H9 (cell line): ENCODE data around the gene CTAGE4. TPM values are rescaled to one million over a fixed set of nuclear protein-coding genes. Genes with fewer than 3 reads are reported as not detected.
"Not testable (repeated sequence)": the region's sequence is repeated elsewhere in the genome, so short reads cannot be mapped to it uniquely, and the experiment has no call there.

Source experiments
- DNase-seq: peaks from one replicate; pipeline ENCODE4 v3.0.0-alpha.2; 2017
- H2AFZ ChIP-seq: one replicate; pipeline ENCODE4 v1.6.1; 2013; ENCODE audit warnings: mild to moderate bottlenecking, low read length, control low read depth, moderate library complexity
- H2AK5ac ChIP-seq: 2 replicates; pipeline ENCODE4 v1.6.1; 2013; ENCODE audit warnings: low read length, control low read depth, mixed read lengths; ENCODE audit not compliant: insufficient read length
- H2BK120ac ChIP-seq: one replicate; pipeline ENCODE4 v1.6.1; 2013; ENCODE audit warnings: low read depth, mild to moderate bottlenecking, low read length, control low read depth, inconsistent platforms; ENCODE audit not compliant: poor library complexity, severe bottlenecking
- H2BK12ac ChIP-seq: 2 replicates; pipeline ENCODE4 v1.6.1; 2013; ENCODE audit warnings: low read length, control low read depth, mixed read lengths, low read depth; ENCODE audit not compliant: insufficient read length
- H2BK15ac ChIP-seq: 2 replicates; pipeline ENCODE4 v1.6.1; 2013; ENCODE audit warnings: low read depth, low read length, control low read depth
- H2BK20ac ChIP-seq: one replicate; pipeline ENCODE4 v1.6.1; 2013; ENCODE audit warnings: low read depth, mild to moderate bottlenecking, low read length, control low read depth, inconsistent platforms; ENCODE audit not compliant: poor library complexity, severe bottlenecking
- H2BK5ac ChIP-seq: 2 replicates; pipeline ENCODE4 v1.6.1; 2013; ENCODE audit warnings: low read length, control low read depth, mixed read lengths; ENCODE audit not compliant: insufficient read length
- H3K14ac ChIP-seq: 2 replicates; pipeline ENCODE4 v1.6.1; 2013; ENCODE audit warnings: low read length, control low read depth; ENCODE audit not compliant: insufficient read depth
- H3K18ac ChIP-seq: 2 replicates; pipeline ENCODE4 v1.6.1; 2013; ENCODE audit warnings: low read depth, mild to moderate bottlenecking, mixed read lengths, low read length, control low read depth; ENCODE audit not compliant: insufficient read length
- H3K23ac ChIP-seq: 2 replicates; pipeline ENCODE4 v1.6.1; 2013; ENCODE audit warnings: low read length, control low read depth, mixed read lengths, low read depth; ENCODE audit not compliant: insufficient read length
- H3K23me2 ChIP-seq: 2 replicates; pipeline ENCODE4 v1.6.1; 2013; ENCODE audit warnings: low read depth, mild to moderate bottlenecking, mixed read lengths, low read length, control low read depth; ENCODE audit not compliant: insufficient read length, poor library complexity, severe bottlenecking
- H3K27ac ChIP-seq: 2 replicates; pipeline ENCODE4 v1.5.1; 2013; ENCODE audit warnings: low read length, control low read depth, mixed read lengths, low read depth; ENCODE audit not compliant: insufficient read length
- H3K27me3 ChIP-seq: 2 replicates; pipeline ENCODE4 v1.6.1; 2013; ENCODE audit warnings: low read length, control low read depth, inconsistent platforms; ENCODE audit not compliant: insufficient read depth
- H3K4ac ChIP-seq: 2 replicates; pipeline ENCODE4 v1.6.1; 2013; ENCODE audit warnings: low read depth, mild to moderate bottlenecking, control low read depth, inconsistent platforms, low read length, moderate library complexity
- H3K4me1 ChIP-seq: 2 replicates; pipeline ENCODE4 v1.6.1; 2013; ENCODE audit warnings: low read length, control low read depth, inconsistent platforms; ENCODE audit not compliant: insufficient read depth
- H3K4me2 ChIP-seq: 2 replicates; pipeline ENCODE4 v1.6.1; 2013; ENCODE audit warnings: low read length, control low read depth, mixed read lengths; ENCODE audit not compliant: insufficient read length, insufficient read depth
- H3K56ac ChIP-seq: 2 replicates; pipeline ENCODE4 v1.6.1; 2013; ENCODE audit warnings: low read depth, mild to moderate bottlenecking, mixed read lengths, low read length, control low read depth; ENCODE audit not compliant: insufficient read length
- H3K79me1 ChIP-seq: 2 replicates; pipeline ENCODE4 v1.6.1; 2013; ENCODE audit warnings: low read depth, mild to moderate bottlenecking, moderate library complexity, low read length, control low read depth, inconsistent platforms; ENCODE audit not compliant: insufficient read depth, poor library complexity, severe bottlenecking
- H3K79me2 ChIP-seq: 2 replicates; pipeline ENCODE4 v1.6.1; 2013; ENCODE audit warnings: low read length, control low read depth, inconsistent platforms; ENCODE audit not compliant: insufficient read depth
- H3K9ac ChIP-seq: 2 replicates; pipeline ENCODE4 v1.6.1; 2013; ENCODE audit warnings: low read length, control low read depth, mixed read lengths; ENCODE audit not compliant: insufficient read length; ENCODE audit errors: extremely low read depth
- H3K9me3 ChIP-seq: one replicate; pipeline ENCODE4 v1.6.1; 2013; ENCODE audit warnings: low read depth, low read length, inconsistent platforms; ENCODE audit not compliant: control insufficient read depth
- H3T11ph ChIP-seq: one replicate; pipeline ENCODE4 v1.6.1; 2013; ENCODE audit warnings: mild to moderate bottlenecking, low read length, control low read depth, inconsistent platforms
- H4K20me1 ChIP-seq: one replicate; pipeline ENCODE4 v1.6.1; 2013; ENCODE audit not compliant: control insufficient read depth, insufficient read length, insufficient read depth
- H4K5ac ChIP-seq: 2 replicates; pipeline ENCODE4 v1.6.1; 2013; ENCODE audit warnings: low read depth, mild to moderate bottlenecking, mixed read lengths, low read length, control low read depth; ENCODE audit not compliant: insufficient read length
- H4K8ac ChIP-seq: replicated peaks from 2 replicates; pipeline ENCODE4 v1.6.1; 2013; ENCODE audit warnings: low read length, control low read depth, mixed read lengths, low read depth; ENCODE audit not compliant: insufficient read length
- H4K91ac ChIP-seq: 2 replicates; pipeline ENCODE4 v1.6.1; 2013; ENCODE audit warnings: low read depth, mild to moderate bottlenecking, moderate library complexity, mixed read lengths, low read length, control low read depth; ENCODE audit not compliant: insufficient read length
- H3K27ac Mint-ChIP-seq, 3 experiments: 2 replicates in 2 of 3; 3 replicates in 1 of 3; pipeline ENCODE4 v1.8.0; 2020 to 2021; ENCODE audit warnings: mixed read lengths in 3 of 3, mild to moderate bottlenecking in 1 of 3, moderate library complexity in 1 of 3
- H3K27me3 Mint-ChIP-seq: 2 replicates; pipeline ENCODE4 v1.8.0; 2021; ENCODE audit warnings: low read depth, mild to moderate bottlenecking, moderate library complexity, mixed read lengths
- H3K36me3 Mint-ChIP-seq, 3 experiments: 2 replicates in 2 of 3; 3 replicates in 1 of 3; pipeline ENCODE4 v1.8.0; 2020 to 2021; ENCODE audit warnings: low read depth in 3 of 3, mixed read lengths in 3 of 3; ENCODE audit not compliant: insufficient read depth in 1 of 3
- H3K4me1 Mint-ChIP-seq, 2 experiments: 2 replicates each; pipeline ENCODE4 v1.8.0; 2020; ENCODE audit warnings: mixed read lengths in 2 of 2
- H3K4me3 Mint-ChIP-seq, 2 experiments: 2 replicates in 1 of 2; 3 replicates in 1 of 2; pipeline ENCODE4 v1.8.0; 2020 to 2021; ENCODE audit warnings: mild to moderate bottlenecking in 2 of 2, mixed read lengths in 2 of 2, moderate library complexity in 1 of 2
- H3K9me3 Mint-ChIP-seq, 2 experiments: 2 replicates in 1 of 2; 3 replicates in 1 of 2; pipeline ENCODE4 v1.8.0; 2020; ENCODE audit warnings: mild to moderate bottlenecking in 2 of 2, mixed read lengths in 2 of 2, moderate library complexity in 1 of 2
- WGBS: extraction: QIAGEN DNeasy Blood & Tissue Kit; methylation state at CpG from one replicate; pipeline ENCODE4 v1.1.7; 2013; ENCODE audit warnings: missing lambda C conversion rate, low lambda C conversion rate, mixed read lengths; ENCODE audit not compliant: insufficient read length; ENCODE audit errors: extremely low coverage; 5-methylcytosine and 5-hydroxymethylcytosine counted together
- total RNA-seq: library from RNA; stranded (reverse); gene quantifications from 2 replicates; pipeline ENCODE4 v1.2.1, GENCODE V29; 2021

The CTAGE4 gene
- total RNA-seq, 1 experiment from 2014 or later: 6.2 TPM

GRCh38 chr7:144195212-144195872 is 12.1 kb downstream of the CTAGE4 start, which contains the start of gene ARHGEF35:
TSS of gene ARHGEF35 (minus strand) at chr7:144195833. CDS start at chr7:144188383, 7,450 bp downstream.
- H3K4me3 Mint-ChIP-seq: peak within 1 kb of the TSS; percentile 53 to 75
- not testable (repeated sequence) for H3K4me1 ChIP-seq, H3K79me1 ChIP-seq, DNase-seq, H4K20me1 ChIP-seq, H3K36me3 Mint-ChIP-seq, H3K4ac ChIP-seq, H3K27ac Mint-ChIP-seq, H4K91ac ChIP-seq, H3K9me3 ChIP-seq, H3K79me2 ChIP-seq, H4K5ac ChIP-seq, H3K23me2 ChIP-seq, H3K27ac ChIP-seq, H3K23ac ChIP-seq, H3K18ac ChIP-seq, H3K27me3 ChIP-seq, H3K56ac ChIP-seq, H2AK5ac ChIP-seq, H3K9me3 Mint-ChIP-seq, H4K8ac ChIP-seq, H3K27me3 Mint-ChIP-seq, H3K14ac ChIP-seq, H2BK20ac ChIP-seq, H2BK120ac ChIP-seq, H2BK15ac ChIP-seq, H2BK5ac ChIP-seq, H2BK12ac ChIP-seq, H3T11ph ChIP-seq, H3K9ac ChIP-seq, H3K4me2 ChIP-seq, H2AFZ ChIP-seq, H3K4me1 Mint-ChIP-seq
- no CpG with 5 or more reads among the region's 51 CpGs for WGBS

GRCh38 chr7:144198934-144199333 is 15.7 kb downstream of the CTAGE4 start:
- not testable (repeated sequence) for H3K27ac ChIP-seq, H2BK20ac ChIP-seq, H3K14ac ChIP-seq, H4K91ac ChIP-seq, H3K18ac ChIP-seq, DNase-seq, H3K27ac Mint-ChIP-seq, H3K9me3 ChIP-seq, H2AFZ ChIP-seq, H2BK120ac ChIP-seq, H2AK5ac ChIP-seq, H3K4ac ChIP-seq, H3K79me2 ChIP-seq, H4K8ac ChIP-seq, H3K23me2 ChIP-seq, H2BK5ac ChIP-seq, H3K27me3 Mint-ChIP-seq, H2BK15ac ChIP-seq, H3K79me1 ChIP-seq, H3K4me3 Mint-ChIP-seq, H3K9me3 Mint-ChIP-seq, H3K36me3 Mint-ChIP-seq, H3K23ac ChIP-seq, H3T11ph ChIP-seq, H3K56ac ChIP-seq, H4K20me1 ChIP-seq, H4K5ac ChIP-seq, H3K4me1 Mint-ChIP-seq, H3K4me2 ChIP-seq, H2BK12ac ChIP-seq, H3K9ac ChIP-seq, H3K27me3 ChIP-seq, H3K4me1 ChIP-seq
- no CpG with 5 or more reads among the region's 4 CpGs for WGBS
